Subcutaneous adipose tissue (tissue), 4 donors: ENCODE measurements around the gene KDM1B. TPM values are rescaled to one million over a fixed set of nuclear protein-coding genes. Genes with fewer than 3 reads are reported as not detected.

ENCODE experiments used
- CTCF ChIP-seq: fragments of 450-650 bp; IDR thresholded peaks from one replicate; pipeline ENCODE4 v1.5.1; 2016; ENCODE audit warnings: low read depth, mild to moderate bottlenecking, control low read depth, antibody characterized with exemption, moderate library complexity
- total RNA-seq, 4 donors: library from RNA; depleted of rRNA; stranded (reverse); fragments of >200 nt; gene quantifications; one replicate each; pipeline ENCODE4 v1.1.0, GENCODE V29; 2016

The KDM1B gene
- total RNA-seq, 4 donors from 2014 or later, result 11.9 to 15.8 (median 14.9) TPM

DNA sequence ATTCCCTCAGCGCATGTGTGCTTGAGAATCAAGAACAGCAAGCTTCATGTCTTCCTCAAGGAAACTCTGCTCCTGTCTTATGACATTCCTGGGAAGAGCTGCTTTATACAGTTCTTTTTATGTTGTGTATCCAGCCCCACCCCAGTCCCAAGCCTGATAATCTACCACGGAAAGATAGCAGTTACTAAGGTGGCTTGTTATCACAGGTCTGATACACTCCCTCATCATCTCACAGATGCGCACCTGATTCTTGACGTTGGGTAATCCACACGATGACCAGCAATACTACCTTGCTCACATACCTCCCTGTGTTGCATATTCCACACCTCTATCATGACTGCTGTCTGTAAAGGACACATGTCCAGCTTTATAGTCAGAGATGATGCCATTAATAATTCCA, 36.0 kb upstream of the KDM1B start:
- TF ChIP-seq CTCF, result no peak

DNA sequence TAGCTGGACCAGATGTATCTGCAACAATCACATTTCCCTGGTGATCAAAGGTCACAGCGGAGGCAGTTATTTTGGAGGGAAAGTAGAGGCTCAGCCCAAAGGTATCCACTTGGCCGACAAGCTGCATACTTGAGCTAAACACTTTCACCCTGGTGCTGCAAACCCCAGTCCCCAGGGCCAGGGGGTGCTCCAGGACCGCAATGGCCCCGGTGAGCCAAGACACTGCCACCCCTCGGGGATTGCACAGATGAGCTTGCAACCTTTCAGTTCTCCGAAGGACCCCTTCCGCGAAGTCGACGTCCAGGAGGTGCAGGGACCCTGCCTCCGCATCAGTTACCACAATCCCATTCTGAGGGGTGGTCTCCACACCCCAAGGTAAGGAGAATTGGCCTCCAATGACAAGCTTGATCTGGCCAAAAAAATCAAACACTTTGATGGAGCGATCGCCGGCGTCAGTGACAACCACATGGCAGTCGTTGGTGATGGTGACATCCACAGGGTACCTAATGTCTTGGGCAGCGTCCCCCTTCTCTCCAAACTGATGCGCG, 33.6 kb upstream of the KDM1B start:
- TF ChIP-seq CTCF, result no peak

- TF ChIP-seq CTCF, result no peak
Measured at GRCh38 chr6:18122128-18123093, 32.8 kb upstream of the KDM1B start, which contains the start of gene NHLRC1. Gene NHLRC1 (minus strand): TSS chr6:18122677. CDS start chr6:18122606, 71 bp downstream.

- TF ChIP-seq CTCF, result no peak
Measured at GRCh38 chr6:18126121-18126520, 29.1 kb upstream of the KDM1B start.

GRCh38 chr6:18132346-18132745, 22.9 kb upstream of the KDM1B start:
- TF ChIP-seq CTCF, result no peak

- TF ChIP-seq CTCF, result no peak
Measured at GRCh38 chr6:18135171-18135570, 20.1 kb upstream of the KDM1B start.

- no peak for TF ChIP-seq CTCF
Measured at GRCh38 chr6:18136260-18136659, 19.0 kb upstream of the KDM1B start.
